SK-N-SH (cell line): Measurements from ENCODE around the gene KIAA0232.

ENCODE experiments used
- EP300 ChIP-seq, 2 experiments: IDR thresholded peaks; 2 replicates each; pipeline versions ENCODE4 v1.4.0 to v1.6.1; 2012; ENCODE audit warnings: borderline replicate concordance in 1 of 2, low read depth in 1 of 2, low read length in 1 of 2
- JUND ChIP-seq: IDR thresholded peaks from 2 replicates; pipeline ENCODE4 v1.4.0; 2012
- RAD21 ChIP-seq: IDR thresholded peaks from 2 replicates; pipeline ENCODE4 v1.6.1; 2012; ENCODE audit warnings: mild to moderate bottlenecking, low read length
- RCOR1 ChIP-seq: fragments of 150-350 bp; IDR thresholded peaks from 2 replicates; pipeline ENCODE4 v1.6.1; 2017; ENCODE audit warnings: antibody characterized with exemption, low read length
- TAF1 ChIP-seq: IDR thresholded peaks from 2 replicates; pipeline ENCODE4 v1.6.1; 2012; ENCODE audit warnings: low read depth, mild to moderate bottlenecking, low read length, moderate library complexity, borderline replicate concordance
- USF1 ChIP-seq: IDR thresholded peaks from 2 replicates; pipeline ENCODE4 v1.4.0; 2012; ENCODE audit warnings: low read depth, borderline replicate concordance
- USF2 ChIP-seq: fragments of 150-350 bp; IDR thresholded peaks from 2 replicates; pipeline ENCODE4 v1.6.1; 2017; ENCODE audit warnings: antibody characterized with exemption, low read length, low read depth, borderline replicate concordance
- TF ChIP-seq, protein P1 (sequence below): fragments of 150-350 bp; IDR thresholded peaks from 2 replicates; pipeline ENCODE4 v1.6.1; 2016; ENCODE audit warnings: mild to moderate bottlenecking, low read depth, low read length
- TF ChIP-seq, protein P2 (sequence below): fragments of 200-600 bp; sonication (generic); IDR thresholded peaks from 2 replicates; pipeline ENCODE4 v1.6.1; 2017; ENCODE audit warnings: antibody characterized with exemption, mild to moderate bottlenecking, moderate library complexity

GRCh38 chr4:6894528-6895498 lies 112.3 kb downstream of the KIAA0232 start:
- TF ChIP-seq, protein P1, sequence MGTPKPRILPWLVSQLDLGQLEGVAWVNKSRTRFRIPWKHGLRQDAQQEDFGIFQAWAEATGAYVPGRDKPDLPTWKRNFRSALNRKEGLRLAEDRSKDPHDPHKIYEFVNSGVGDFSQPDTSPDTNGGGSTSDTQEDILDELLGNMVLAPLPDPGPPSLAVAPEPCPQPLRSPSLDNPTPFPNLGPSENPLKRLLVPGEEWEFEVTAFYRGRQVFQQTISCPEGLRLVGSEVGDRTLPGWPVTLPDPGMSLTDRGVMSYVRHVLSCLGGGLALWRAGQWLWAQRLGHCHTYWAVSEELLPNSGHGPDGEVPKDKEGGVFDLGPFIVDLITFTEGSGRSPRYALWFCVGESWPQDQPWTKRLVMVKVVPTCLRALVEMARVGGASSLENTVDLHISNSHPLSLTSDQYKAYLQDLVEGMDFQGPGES, result no peak
- TF ChIP-seq USF1 (no peak), JUND (no peak), RCOR1 (no peak), EP300 (IDR thresholded peaks at IDR 0.05; ENCODE audit: borderline replicate concordance in 1 of 2, low read depth in 1 of 2, low read length in 1 of 2) (no peak), USF2 (no peak), RAD21 (no peak), TAF1 (no peak)
- TF ChIP-seq, protein P2, sequence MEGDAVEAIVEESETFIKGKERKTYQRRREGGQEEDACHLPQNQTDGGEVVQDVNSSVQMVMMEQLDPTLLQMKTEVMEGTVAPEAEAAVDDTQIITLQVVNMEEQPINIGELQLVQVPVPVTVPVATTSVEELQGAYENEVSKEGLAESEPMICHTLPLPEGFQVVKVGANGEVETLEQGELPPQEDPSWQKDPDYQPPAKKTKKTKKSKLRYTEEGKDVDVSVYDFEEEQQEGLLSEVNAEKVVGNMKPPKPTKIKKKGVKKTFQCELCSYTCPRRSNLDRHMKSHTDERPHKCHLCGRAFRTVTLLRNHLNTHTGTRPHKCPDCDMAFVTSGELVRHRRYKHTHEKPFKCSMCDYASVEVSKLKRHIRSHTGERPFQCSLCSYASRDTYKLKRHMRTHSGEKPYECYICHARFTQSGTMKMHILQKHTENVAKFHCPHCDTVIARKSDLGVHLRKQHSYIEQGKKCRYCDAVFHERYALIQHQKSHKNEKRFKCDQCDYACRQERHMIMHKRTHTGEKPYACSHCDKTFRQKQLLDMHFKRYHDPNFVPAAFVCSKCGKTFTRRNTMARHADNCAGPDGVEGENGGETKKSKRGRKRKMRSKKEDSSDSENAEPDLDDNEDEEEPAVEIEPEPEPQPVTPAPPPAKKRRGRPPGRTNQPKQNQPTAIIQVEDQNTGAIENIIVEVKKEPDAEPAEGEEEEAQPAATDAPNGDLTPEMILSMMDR, result no peak
